NCI-H2107 (cell line): Measurements from ENCODE around the gene BLACAT1.
A peak's percentile ranks its signal among the peaks of the same experiment; 100 is the strongest.

Experiments used
- DNase-seq: peaks from one replicate; lab custom pipeline; 2025; lab: John Stamatoyannopoulos, UW

The BLACAT1 gene

DNA sequence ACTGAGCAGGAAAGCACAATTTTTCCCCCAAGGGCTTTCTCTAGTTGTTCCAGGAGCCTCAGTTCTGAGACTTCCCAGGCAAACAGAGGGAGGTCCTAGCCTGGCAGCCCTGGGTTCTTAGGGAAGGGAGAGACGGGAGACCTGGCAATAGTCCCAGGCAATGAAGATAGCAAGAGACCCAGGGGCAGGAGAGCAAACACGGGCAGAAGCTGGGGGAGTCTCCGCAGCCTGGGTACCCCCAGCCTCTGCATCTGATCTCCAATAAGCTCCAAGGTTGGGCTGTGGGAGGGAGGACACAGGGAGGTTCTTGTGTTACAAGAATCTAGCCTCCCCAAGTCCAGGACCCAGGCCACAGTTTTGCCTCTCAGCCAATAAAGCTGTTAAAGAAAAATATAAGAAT lies 2.4 kb downstream of the BLACAT1 start:
- DNase-seq = no peak

DNA sequence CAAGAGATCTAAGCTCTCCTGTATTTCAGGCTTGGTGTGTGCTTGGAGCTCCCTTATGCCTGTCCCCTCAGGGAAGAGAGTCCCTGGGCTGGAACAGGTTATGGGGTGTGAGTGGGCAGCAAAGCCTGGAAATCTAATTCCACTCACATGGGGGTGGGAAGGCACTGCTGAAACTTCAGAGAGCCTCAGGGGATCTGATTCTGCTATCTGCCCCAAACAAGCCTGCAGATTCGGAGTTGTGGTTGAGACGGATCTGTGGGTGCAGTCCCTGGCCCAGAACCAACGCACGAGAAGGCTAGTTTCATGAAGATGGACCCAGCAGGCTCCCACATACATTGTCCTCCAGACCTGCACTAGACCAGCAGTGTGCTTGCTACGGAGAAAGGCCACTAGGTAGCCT lies 2.9 kb downstream of the BLACAT1 start:
- no peak for DNase-seq

DNA sequence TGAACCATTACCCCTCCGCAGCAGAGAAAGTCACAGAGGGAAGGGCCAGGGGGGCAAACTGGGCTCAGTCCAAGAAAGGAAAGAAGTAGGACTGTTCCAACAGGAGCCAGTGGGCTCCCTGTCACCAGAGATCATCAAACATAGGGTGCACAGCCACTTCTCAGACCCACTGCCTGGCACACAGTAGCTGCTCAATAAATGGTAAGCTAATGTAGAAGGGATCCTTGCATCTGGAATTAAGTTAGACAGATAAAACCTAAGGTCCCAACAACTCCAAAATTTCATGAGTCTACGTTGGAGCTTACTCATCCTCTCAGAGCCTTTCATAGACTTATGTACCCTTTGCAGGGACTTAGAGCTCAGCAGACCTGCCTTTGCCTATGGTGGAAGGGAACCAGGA lies 3.5 kb downstream of the BLACAT1 start:
- DNase-seq = no peak

DNA sequence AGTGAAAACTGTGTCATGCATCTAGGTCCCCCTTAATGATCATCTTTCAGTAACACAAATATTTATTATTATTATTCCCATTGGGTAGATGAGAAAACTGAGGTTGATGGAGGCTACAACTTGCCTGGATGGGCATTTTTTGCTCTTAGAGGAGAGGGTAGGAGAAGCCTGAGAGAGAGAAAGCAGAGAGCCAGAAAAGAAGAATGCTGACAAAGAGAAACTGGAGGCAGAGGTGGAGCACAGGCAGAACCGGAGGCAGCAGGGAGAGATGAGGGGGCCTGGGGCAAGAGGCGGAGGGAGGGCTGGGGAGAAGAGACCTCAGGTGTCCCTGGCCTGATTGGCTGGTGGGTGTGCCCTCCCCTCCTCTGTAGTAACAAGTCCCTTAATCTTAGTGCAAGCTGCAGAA lies 4.1 kb downstream of the BLACAT1 start:
- no peak for DNase-seq

DNA sequence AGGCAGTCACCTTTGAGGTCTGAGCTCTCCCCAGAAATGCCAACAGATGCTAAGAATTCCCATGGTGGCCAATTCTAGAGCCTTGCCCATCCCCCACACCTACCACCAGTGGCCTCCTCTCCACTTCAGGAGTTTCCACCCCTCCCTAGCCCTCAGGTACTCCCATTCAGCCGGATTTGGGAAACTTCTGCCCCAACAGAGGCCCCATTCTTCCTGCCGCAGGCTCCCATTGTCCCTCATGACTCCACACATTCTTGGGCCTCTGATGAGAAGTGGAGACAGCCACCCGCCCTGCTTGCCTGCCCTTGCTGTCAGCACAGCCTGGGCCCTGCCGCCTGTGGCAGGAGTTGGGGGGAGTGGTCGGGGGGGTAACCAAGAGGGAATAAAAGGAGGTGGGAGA lies 4.6 kb downstream of the BLACAT1 start:
- no peak for DNase-seq

DNA sequence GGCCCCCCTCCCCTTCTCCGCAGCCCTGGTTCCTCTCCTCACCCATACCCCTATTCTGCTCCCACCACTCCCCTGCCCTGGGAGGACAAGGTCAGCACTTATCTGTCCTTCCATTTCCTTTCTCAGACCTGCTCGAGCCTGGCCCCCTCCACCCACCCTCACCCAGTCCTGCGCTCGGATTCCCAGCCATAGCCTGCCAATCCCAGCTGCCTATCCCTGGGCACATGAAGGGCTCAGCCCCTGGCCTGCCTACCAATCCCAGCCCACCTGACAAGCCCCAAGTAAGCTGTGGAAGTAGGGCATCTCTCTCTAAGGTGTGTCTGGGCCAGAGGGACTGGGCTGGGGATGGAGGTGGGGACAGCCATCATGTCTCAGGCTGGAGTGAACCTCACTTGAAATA lies 5.4 kb downstream of the BLACAT1 start:
- no peak for DNase-seq

DNA sequence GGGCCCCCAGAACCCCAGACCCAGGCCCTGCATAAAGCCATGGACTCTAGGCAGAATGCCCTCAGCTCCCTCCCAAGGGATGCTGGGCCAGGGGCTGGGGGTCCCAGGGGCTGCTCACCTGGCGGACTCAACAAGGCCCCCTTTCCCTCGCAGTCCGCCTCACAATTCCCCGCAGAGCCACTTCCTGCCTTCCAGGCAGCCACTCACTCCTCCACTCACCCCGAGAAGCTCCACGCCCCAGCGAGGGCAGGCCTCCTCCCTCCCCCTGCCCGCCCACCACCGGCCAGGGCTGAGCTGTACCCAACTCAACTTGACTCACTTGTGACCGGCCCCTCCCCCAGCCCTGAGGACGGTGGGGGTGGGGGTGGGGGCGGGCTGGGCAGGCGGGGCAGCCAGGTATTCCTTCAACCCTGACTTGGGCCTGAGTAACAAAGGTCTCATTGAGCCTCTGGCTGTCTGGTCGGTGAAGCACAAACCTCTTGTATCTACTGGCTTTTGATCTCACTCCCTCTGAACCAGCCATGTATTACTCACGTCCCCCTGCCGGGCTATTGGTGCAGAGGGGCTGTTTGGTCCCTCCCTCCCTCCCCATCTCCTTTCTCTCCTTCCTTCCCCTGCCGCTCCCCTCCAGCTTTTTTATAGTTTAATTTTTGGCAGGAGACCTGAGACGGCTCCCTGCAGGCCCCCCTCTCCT lies 5.9 kb downstream of the BLACAT1 start:
- DNase-seq = no peak

DNA sequence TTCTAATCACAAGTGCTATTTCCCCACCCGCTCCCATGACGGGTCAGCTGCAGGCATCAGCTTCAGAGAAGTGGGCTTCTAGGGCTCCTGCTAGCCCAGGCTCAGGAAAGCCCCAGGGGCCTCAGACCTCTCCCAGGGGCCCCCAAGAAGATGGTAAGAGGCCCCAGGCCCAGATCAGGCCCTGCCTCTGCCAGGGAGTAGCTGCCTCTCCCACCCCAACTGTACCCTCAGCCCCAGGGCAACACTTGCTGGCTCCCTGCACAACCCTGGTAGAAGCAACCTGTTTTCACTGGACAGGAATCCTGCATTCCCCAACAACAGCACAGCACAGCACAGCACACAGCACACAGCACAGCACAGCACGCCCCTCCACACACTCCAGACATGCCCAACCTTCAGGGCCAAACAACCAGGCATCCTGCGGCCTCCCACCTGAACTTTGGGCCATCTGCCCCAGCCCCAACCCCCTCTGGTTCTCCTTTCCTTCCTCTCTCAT lies 6.5 kb downstream of the BLACAT1 start:
- DNase-seq = no peak

DNA sequence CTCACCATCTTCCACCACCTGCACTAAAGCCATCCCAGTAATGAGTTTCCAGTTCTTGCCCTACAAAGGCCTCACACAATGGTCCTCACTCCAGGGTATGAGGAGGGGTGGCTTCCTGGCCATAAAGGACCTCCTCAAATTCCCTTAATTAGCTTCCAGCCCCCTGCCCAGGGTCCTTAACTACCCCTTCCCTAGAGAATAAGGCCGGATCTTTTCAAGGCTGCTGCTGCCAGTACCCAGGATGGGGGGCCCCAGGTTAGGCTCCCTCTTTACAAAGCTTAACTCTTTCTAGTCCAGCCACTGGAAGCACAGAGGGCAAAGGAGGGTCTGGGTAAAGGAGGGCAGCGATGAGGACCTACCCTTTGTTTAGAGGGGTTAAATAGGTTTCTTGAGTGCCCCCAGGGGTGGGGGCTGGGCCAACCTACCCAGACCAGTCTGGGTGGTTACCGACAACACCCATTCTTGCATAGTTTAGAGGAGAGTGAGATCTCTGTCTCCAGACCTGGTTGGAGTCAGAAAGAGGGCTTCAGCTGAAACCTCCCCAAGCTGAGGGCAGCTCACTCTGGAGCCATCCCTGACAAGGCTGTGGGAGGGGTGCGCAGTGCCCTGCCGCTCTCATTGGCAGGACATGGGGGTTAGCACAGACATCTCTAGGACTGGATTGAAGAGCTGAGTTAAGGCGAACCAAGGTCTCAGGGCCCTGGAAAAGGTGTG lies 7.1 kb downstream of the BLACAT1 start:
- no peak for DNase-seq

DNA sequence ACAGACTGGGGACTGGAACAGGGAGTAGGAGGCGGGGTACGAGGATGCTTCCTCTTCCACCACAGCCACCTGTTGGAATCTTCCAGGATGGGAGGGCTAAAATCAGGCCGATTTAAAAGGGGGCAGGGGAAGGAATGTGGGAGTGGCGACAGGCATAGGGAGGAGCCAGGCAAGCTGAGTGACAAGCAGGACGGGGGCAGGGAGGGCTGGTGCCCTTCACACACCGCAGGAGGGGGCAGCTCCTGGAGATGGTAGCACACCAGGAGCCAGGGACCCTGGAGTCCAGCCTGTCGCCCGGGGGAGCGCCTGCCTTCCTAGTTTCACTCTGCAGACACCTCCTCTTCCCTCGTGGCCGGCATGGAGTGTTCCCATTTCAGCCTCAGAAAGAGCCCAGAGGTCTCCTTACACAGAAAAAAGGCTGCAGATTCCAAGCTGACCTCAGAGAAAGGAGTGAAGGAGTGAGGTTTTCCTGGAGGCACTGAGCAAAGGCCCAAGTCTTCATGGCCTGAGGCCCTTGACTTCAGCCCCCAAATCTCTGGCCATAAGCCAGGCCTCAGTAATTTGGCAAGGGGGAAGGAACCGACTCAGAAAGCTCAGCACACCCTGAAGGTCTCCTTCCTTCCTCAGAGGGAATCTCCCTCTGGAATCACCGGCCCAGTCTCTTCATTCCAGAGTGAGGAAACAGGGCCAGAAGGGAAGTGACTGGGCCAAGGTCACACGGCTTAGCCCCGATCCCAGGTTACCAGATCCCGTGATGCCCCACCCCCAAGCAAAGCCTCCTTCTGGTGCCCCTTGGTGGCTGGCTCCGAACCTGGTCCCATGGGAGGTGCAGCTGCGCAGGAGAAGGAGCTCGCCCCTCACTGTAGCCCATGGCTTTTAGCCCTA lies 8.1 kb downstream of the BLACAT1 start:
- no peak for DNase-seq

DNA sequence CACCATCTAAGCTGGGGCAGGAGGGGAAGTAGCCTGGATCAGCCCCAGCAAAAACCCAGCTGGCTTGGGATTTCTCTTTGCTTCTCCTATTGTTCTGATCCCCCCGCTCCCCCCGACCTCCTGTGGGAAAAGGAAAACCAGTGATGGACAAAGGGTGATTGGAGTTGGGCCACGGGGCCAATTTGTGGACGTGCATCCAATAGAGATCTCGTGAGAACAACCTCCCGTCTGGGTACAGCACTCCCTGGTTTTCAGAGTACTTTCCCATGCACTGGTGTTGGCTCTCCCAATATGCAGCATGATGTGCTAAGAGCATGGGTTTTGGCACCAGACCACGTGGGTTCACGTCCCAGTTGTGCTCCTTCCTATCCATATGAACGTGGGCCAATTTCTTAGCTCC lies 9.0 kb downstream of the BLACAT1 start:
- DNase-seq = no peak

DNA sequence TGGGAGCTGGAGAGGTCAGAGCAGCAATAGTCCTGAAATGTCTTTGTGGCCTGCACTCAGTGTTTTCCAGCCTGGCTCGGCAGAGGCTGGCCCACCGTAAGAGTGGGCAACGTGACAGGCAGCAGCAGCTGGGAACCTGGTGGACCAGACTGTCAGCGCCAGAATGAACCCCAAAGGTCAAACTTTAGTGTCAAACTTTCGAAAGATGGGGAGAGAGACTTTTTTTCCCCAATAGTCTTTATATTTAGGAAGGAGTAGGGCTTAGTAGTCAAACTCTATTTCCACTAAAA lies 10.3 kb downstream of the BLACAT1 start:
- no peak for DNase-seq

DNA sequence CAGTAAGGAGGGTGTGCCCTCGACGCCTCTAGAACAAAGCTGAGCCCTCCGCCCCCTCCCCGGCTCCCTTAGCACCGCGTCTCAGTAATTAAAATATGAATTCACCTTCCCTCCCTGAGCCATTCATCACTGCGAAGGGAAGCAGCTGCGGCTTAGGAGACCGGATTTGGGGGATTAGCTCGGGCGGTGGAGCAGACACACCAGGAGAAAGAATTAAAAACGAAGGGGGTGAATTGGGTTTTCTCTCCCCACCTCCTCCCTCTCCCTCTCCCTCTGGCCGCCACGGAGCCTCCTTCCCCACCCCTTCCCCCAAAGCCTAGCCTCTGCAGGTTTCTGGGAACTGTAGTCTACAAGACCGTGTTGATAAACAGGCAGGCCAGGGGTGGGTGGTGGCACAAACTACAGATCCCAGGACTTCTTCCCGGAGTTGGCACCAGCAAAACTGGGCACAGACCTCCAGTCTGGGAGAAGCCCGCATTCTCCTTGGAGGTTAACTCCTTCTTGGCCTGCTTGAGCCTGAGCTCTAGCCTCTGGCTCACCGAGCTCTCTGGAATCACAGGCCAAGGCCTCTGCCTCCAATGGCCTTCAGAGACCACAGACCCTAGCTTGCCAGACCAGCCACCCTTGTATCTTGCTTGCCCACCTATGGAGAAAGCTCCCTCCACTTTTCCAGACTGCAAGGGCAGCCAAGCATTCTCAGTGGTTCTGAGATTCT lies 10.8 kb downstream of the BLACAT1 start:
- DNase-seq = peak; percentile 56

DNA sequence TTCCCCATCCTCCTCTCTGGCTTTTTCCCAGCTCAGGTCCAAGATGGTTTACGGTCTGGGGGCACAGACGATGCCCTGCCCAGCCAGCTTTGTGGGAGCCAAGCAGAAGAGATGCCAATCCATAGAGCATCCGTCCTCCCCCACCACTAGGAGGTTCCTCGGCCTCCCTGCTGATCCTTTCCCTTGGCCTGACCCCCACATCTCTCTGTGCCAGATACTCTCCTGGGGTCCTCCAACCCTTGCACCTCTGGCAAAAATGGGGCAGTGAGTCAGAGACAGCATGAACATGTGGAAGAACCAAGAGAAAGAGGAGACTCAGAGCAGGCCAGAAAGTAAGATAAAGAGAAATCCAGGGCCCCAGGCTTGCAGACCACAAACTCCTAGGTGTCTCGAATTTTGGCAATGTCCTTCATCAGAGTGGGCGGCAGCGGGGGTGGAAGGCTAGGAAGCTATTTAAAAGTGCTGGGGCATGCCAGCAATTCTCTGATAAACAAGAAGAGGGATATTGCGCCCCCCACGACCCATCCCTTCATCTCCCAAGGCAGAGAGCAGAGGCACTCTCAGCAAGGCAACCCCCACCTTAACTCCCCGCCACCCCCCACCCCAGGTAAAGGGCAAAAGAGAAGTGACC lies 11.4 kb downstream of the BLACAT1 start:
- DNase-seq = no peak

DNA sequence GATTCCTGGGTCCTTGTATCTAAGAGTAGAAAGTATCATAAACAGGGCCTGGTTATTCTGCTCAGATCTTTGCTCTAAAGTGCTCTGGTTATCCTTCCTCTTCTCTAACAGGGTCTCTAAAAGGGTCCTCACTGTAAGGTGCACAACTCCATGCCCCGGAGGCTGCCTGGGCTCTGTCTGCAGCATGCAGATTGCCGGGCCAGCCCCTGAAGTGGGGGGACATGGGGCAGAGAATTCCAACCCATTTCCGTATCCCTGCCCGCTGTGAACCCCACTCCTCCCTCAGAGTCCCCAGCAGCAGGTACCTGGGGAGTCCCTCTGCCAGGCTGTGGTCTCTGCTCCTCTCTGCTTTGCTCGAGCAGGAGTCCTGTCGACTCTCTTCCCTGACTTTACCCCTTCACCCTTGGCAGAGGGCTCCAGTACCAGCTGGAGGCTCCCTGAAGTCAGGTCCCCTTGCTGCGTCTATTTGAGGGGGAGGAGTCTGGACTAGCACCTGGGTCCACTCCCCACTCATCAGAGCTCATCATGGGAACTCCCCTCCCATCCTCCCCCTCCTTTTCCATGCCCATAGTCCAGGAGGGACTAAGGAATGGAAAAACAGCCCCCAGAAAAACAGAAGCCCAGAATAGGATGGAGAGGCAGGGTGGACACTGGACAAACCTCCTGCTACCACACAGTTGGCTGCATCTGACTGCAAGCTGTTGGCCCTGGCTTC lies 12.1 kb downstream of the BLACAT1 start:
- no peak for DNase-seq

DNA sequence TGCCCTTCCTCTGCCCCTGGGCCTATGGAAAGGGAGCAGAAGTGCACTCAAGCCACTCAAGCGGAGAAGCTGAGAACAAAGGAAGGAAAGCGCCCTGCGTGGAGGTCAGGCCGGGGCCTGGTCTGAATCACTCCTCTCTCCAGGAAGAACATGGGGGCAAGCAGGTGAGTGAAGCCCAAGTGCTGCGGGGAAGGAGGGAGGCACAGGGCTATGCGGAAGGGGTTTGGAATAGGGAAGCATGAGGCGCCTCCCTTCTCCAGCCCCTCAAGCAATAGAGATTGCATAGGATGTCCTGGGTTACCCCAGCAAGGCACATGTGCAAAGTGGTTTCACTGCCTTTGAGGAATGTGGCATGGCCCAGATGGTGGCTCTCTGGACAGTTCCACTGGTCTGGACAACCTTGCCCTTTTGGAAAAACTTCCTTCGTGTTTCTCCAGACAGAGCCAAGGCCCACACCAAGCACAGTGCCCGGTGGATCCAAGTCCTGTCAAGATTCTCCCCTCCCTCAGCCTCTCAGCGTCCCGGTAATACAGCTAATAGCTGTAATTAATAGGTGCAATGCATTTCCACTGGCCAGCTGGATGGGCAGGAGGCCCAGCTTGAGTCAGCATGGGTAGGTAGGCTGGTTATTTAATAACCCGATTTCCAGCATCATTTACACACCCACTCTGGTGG lies 13.7 kb downstream of the BLACAT1 start:
- no peak for DNase-seq

DNA sequence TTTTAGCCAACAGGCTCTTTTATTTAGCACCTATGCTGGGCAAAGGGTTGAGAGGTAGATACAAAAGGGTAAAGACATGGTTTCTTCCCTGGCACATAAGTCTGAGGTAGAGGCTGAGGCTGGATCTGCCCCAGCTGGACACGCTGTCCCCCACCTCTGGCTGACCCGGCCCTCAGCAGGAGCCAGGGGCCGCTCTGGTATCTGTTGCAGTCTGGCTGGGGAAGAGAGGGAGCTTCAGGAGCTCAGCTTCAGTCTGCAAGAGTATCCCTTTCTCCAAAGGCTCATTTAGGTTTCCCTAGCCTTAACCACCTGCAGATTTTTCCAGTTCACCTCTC lies 14.2 kb downstream of the BLACAT1 start:
- DNase-seq = no peak

DNA sequence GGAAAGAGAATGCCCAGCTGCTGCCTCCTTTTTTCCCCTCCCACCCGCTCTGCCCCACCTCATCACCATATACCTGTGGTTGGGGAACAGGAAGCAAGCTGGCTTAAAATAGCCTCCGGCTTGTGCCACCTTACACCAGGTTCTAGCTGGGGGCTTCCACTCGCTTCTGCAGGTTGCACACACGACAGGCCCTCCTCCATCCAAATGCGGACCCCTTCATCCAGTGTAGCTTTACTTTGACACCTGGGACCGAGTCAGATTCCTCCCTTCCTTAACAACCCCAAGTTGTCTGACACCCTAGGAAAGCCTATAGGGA lies 14.6 kb downstream of the BLACAT1 start:
- no peak for DNase-seq

DNA sequence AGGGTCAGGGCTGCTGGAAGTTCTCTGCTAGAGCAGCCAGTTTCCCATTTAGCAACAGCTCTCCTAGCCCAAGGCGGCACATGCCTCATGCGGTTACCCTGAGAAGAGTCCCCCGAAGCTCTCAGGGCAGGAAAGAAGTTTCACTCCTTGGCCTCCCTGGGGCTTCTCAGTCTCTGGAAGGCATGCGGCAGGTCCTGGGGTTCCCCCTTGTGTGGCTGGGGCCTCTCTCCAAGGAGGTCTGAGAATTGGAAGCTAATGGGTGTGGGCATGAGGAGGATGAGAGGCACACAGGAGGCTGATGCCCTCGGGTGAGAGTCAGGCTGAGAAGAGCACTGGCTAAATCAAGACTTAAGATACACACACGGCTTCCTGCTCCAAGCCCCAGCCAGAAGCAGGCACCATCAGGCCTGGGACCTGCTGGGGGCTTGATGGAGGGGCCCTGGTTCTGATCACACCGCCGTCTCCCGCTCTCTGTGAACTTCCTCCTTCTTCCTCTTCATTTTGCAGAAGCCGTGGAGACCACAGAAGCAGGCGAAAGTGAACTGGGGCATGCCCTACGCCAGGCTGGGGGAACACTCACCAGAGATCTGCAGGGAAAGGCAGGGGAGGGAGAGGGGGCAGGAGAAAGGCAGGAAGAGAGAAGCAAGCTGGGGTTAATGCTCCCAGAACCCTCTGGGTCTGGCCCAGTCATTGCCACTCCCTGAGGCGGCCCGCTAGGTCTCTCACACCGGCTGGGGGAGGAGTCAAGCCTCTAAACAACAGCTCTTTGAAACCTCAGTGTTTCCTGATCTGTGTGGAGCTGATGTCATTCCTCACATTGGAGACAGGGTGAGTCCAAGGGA lies 15.1 kb downstream of the BLACAT1 start:
- peak; percentile 87 for DNase-seq

DNA sequence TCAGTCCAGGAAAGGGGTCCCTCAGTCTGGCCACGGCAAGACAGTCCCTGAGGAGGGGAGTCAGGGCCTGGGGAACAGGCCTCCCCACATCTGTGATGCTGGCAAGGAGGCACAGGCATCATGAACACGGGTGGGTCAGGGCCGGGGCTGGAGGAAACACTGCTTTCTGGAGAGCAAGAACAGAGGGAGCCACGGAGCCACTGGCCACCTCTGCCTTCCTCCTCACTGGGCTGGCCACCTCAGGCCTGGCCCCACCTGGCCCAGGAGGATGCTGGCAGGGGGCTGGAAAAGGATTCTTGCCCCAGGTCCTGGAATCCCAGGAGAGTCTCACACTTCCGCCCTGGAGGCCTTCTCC lies 15.7 kb downstream of the BLACAT1 start:
- no peak for DNase-seq
